ENCODE measurements around the gene LINGO3.
"Not testable (repeated sequence)": the region's sequence is repeated elsewhere in the genome, so short reads cannot be mapped to it uniquely, and the experiment has no call there.

LINGO3 gene

GRCh38 chr19:2308114-2308556 is at the start of gene LINGO3:
Gene LINGO3, minus strand, starts transcription at chr19:2308154. Its CDS starts 16,378 bp downstream, at chr19:2291776.
- FAIRE-seq, result no peak

- FAIRE-seq, result no peak
Measured at GRCh38 chr19:2356036-2356646, 48.2 kb upstream of the LINGO3 start.

GRCh38 chr19:2355168-2356035 is 47.4 kb upstream of the LINGO3 start:
- no peak for FAIRE-seq

- no peak for FAIRE-seq
Measured at GRCh38 chr19:2354670-2355069, 46.7 kb upstream of the LINGO3 start.

- FAIRE-seq, result no peak
Measured at GRCh38 chr19:2353887-2354592, 46.1 kb upstream of the LINGO3 start.

- no peak for FAIRE-seq
Measured at GRCh38 chr19:2353159-2353886, 45.4 kb upstream of the LINGO3 start.

- no peak for FAIRE-seq
Measured at GRCh38 chr19:2352121-2352520, 44.2 kb upstream of the LINGO3 start.

GRCh38 chr19:2351591-2351990 is 43.6 kb upstream of the LINGO3 start:
- FAIRE-seq, result no peak

- FAIRE-seq, result no peak
Measured at GRCh38 chr19:2350656-2351055, 42.7 kb upstream of the LINGO3 start.

GRCh38 chr19:2349818-2350217 is 41.9 kb upstream of the LINGO3 start:
- FAIRE-seq, result not testable (repeated sequence)

GRCh38 chr19:2345794-2346663 is 38.1 kb upstream of the LINGO3 start:
- no peak for FAIRE-seq

- no peak for FAIRE-seq
Measured at GRCh38 chr19:2345076-2345475, 37.1 kb upstream of the LINGO3 start.

- no peak for FAIRE-seq
Measured at GRCh38 chr19:2344381-2344870, 36.5 kb upstream of the LINGO3 start.

- no peak for FAIRE-seq
Measured at GRCh38 chr19:2343289-2343982, 35.5 kb upstream of the LINGO3 start.

GRCh38 chr19:2342656-2343288 is 34.8 kb upstream of the LINGO3 start:
- FAIRE-seq, result no peak

- FAIRE-seq, result no peak
Measured at GRCh38 chr19:2341982-2342381, 34.0 kb upstream of the LINGO3 start.

GRCh38 chr19:2341244-2341751 is 33.3 kb upstream of the LINGO3 start:
- FAIRE-seq, result no peak

- no peak for FAIRE-seq
Measured at GRCh38 chr19:2340496-2341243, 32.7 kb upstream of the LINGO3 start.

GRCh38 chr19:2339644-2340310 is 31.8 kb upstream of the LINGO3 start:
- no peak for FAIRE-seq
